ENCODE measurements around the gene GPR15. TPM values are rescaled to one million over a fixed set of nuclear protein-coding genes. Genes with fewer than 3 reads are reported as not detected.
A peak's percentile ranks its signal among the peaks of the same experiment; 100 is the strongest.

The GPR15 gene
- total and polyA plus RNA-seq, 10 of the 15 experiments (the other 5 are each of a cell fraction or from before 2014, with no cell fraction given) = 70.7 to 150 (median 115) TPM

DNA sequence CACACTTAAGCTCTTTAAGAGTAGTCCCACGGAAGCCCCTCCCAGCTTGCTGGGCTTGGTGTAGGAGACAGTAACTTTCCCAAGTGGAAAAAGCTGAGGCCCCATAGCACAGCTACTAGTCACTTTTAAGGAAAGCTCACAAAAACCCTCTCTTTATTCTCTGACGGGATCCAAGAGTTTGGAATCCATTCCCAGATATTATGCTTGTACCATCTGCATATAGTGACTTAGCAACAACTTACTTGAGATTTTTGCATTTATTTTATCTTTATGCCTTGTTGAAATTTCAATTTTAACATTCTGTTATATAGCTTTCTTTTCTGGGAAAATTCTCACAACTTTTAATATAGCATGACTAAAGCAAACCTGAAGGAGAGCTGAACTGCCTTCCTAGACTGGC lies 19.5 kb downstream of the GPR15 start:
- peaks cover 20% of the 10 kb centered on the region; the same call in 1 of the 2 replicates for H3K4me1 ChIP-seq (ENCODE audit: control insufficient read depth, insufficient read depth, low read length)
- FAIRE-seq (no peak), DNase-seq (ENCODE audit: low read depth, low spot score) (no peak), ATAC-seq (no peak)
- no peak overlapping the region for H2AFZ ChIP-seq (ENCODE audit: control insufficient read depth, low read depth, low read length)
- CTCF ChIA-PET = interaction anchor here (0.7 to 2.7 kb wide), 5 partner anchors 10 to 19 kb away, joined by 3 to 14 read pairs (median 8); partner anchors contain the start of gene GPR15
- BruUV-seq (replicated peaks) = no TSS peak
- H4K20me1 ChIP-seq (ENCODE audit: control insufficient read depth, insufficient read depth) = no peaks in the 10 kb centered on the region
- peaks cover 93% of the 10 kb centered on the region for H3K79me2 ChIP-seq (ENCODE audit: control insufficient read depth, insufficient read depth, low read length)
- H3K27ac ChIP-seq (ENCODE audit: control insufficient read depth, insufficient read depth) = peak overlapping the region; percentile 100
- RAD21 ChIA-PET (ENCODE audit: unreplicated experiment) = interaction anchor here (0.9 to 20.2 kb wide), 6 partner anchors 9 to 31 kb away, joined by 3 to 511 read pairs (median 8); partner anchors contain the start of genes CLDND1 and GPR15
- no peaks in the 10 kb centered on the region for H3K27me3 ChIP-seq (replicated peaks in 1 of 2; ENCODE audit: control insufficient read depth in 2 of 2, insufficient read depth in 2 of 2, low read length in 1 of 2)
- 92% methylated on average over 2 of the region's 2 CpGs for WGBS (ENCODE audit: insufficient coverage, insufficient replicate concordance, low lambda C conversion rate, missing lambda C conversion rate)
- no peaks in the 10 kb centered on the region for H3K36me3 ChIP-seq (ENCODE audit: control insufficient read depth in 2 of 2, insufficient read depth in 2 of 2, low read length in 1 of 2)
- intact Hi-C loops (cut with micrococcal nuclease; ENCODE audit: unreplicated experiment) (loop anchor here (10.0 kb wide), 1 partner anchor 864 kb away; no protein-coding TSS in a partner anchor), in situ Hi-C loops (cut with MboI) (no loop called here)
- peak overlapping the region; percentile 73; the same call in 1 of the 2 replicates for H3K4me3 ChIP-seq
- TF ChIP-seq, protein P1, sequence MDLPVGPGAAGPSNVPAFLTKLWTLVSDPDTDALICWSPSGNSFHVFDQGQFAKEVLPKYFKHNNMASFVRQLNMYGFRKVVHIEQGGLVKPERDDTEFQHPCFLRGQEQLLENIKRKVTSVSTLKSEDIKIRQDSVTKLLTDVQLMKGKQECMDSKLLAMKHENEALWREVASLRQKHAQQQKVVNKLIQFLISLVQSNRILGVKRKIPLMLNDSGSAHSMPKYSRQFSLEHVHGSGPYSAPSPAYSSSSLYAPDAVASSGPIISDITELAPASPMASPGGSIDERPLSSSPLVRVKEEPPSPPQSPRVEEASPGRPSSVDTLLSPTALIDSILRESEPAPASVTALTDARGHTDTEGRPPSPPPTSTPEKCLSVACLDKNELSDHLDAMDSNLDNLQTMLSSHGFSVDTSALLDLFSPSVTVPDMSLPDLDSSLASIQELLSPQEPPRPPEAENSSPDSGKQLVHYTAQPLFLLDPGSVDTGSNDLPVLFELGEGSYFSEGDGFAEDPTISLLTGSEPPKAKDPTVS (IDR thresholded peaks at IDR 0.05; ENCODE audit: low read depth, low read length) = no peak
- TF ChIP-seq ASH2L (IDR thresholded peaks at IDR 0.05; ENCODE audit: borderline replicate concordance, low read depth) (no peak), SUZ12 (IDR thresholded peaks at IDR 0.05; ENCODE audit: unreplicated experiment) (no peak), NR2C2 (IDR thresholded peaks at IDR 0.05; ENCODE audit: borderline replicate concordance, control insufficient read depth, insufficient read length, low read depth) (no peak), MXI1 (IDR thresholded peaks at IDR 0.05; ENCODE audit: low read depth, low read length) (0 out of 2 replicates have a peak, but pooled peaks have one; percentile 15), RFX5 (IDR thresholded peaks at IDR 0.05; ENCODE audit: low read depth, low read length) (no peak)
- TF ChIP-seq, protein P2, sequence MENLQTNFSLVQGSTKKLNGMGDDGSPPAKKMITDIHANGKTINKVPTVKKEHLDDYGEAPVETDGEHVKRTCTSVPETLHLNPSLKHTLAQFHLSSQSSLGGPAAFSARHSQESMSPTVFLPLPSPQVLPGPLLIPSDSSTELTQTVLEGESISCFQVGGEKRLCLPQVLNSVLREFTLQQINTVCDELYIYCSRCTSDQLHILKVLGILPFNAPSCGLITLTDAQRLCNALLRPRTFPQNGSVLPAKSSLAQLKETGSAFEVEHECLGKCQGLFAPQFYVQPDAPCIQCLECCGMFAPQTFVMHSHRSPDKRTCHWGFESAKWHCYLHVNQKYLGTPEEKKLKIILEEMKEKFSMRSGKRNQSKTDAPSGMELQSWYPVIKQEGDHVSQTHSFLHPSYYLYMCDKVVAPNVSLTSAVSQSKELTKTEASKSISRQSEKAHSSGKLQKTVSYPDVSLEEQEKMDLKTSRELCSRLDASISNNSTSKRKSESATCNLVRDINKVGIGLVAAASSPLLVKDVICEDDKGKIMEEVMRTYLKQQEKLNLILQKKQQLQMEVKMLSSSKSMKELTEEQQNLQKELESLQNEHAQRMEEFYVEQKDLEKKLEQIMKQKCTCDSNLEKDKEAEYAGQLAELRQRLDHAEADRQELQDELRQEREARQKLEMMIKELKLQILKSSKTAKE (IDR thresholded peaks at IDR 0.05; ENCODE audit: low read depth, poor library complexity, severe bottlenecking) = no peak
- TF ChIP-seq, protein P3, sequence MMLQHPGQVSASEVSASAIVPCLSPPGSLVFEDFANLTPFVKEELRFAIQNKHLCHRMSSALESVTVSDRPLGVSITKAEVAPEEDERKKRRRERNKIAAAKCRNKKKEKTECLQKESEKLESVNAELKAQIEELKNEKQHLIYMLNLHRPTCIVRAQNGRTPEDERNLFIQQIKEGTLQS (IDR thresholded peaks at IDR 0.05; ENCODE audit: borderline replicate concordance, extremely low read depth, low read depth, low read length) = no peak
- H3K9me3 ChIP-seq (replicated peaks; ENCODE audit: control insufficient read depth, insufficient read depth, low read length) = no peaks in the 10 kb centered on the region
- SMC1A ChIA-PET (ENCODE audit: uncharacterized antibody, unreplicated experiment) = interaction anchor here (0.7 to 23.6 kb wide), 9 partner anchors 11 to 188 kb away, joined by 3 to 603 read pairs (median 4); partner anchors contain the start of genes CLDND1 and GPR15
- H3K4me2 ChIP-seq (ENCODE audit: control insufficient read depth, insufficient read depth) = peak overlapping the region; percentile 57
- peak overlapping the region; percentile 94 for H3K9ac ChIP-seq (ENCODE audit: control insufficient read depth, insufficient read depth, low read length)
- POLR2A ChIA-PET = interaction anchor here (1.5 to 23.2 kb wide), 4 partner anchors 11 to 23 kb away, joined by 4 to 350 read pairs (median 25); partner anchors contain the start of gene GPR15

Data from GM12878 (cell line).